GM04504 (cell line): ENCODE measurements around the gene SMOC2.

ENCODE experiments used
- DNase-seq: peaks from one replicate; pipeline ENCODE4 v3.0.0-alpha.2; 2012; ENCODE audit warnings: low read depth

Gene SMOC2

DNA sequence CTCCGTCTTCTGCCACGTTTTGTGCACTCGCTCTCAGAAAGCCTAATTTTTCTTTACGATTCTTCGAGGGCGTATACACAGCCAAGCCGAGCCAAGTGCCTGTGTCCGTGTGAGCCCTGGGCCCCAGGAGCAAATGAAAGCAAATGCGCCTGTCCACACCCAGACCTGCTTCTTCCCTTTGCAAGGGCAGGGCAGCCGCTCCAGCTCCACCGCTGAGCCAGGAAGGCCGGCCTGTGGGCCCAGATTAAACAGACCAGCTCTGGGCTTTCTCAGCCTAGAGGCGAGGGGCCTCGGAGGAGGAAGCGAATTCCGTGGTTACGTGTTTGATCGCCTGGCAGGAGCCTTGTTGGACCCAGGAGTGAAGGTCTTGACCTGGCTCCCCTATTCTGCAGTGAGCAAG is 184.6 kb downstream of the SMOC2 start:
- DNase-seq, result no peak

DNA sequence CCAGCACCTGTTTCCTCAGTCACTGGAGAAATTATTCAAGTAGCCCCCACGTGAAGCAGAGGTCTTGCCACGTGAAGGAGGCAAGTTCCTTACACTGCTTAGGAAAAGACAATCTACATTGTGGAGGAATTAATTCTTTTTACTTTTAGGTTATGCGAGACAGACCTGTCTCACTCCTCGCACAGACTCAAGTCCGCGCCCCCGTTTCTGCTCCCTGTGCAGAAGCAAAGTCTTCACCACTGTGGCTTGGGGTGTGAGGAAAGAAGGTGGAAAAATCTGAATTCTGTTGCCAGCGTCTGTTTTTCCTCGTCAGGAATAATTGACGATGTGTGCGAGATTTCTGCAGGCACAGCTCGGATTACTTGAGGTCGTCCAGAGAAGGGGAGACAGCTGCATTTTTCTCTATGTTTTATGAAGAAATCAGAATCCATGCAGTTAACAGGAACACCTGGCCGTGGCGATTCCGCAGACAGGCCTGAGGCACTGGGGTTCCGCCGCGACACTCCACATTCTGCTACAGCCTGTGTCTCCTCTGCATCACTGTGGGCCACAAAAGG is 185.1 kb downstream of the SMOC2 start:
- no peak for DNase-seq

DNA sequence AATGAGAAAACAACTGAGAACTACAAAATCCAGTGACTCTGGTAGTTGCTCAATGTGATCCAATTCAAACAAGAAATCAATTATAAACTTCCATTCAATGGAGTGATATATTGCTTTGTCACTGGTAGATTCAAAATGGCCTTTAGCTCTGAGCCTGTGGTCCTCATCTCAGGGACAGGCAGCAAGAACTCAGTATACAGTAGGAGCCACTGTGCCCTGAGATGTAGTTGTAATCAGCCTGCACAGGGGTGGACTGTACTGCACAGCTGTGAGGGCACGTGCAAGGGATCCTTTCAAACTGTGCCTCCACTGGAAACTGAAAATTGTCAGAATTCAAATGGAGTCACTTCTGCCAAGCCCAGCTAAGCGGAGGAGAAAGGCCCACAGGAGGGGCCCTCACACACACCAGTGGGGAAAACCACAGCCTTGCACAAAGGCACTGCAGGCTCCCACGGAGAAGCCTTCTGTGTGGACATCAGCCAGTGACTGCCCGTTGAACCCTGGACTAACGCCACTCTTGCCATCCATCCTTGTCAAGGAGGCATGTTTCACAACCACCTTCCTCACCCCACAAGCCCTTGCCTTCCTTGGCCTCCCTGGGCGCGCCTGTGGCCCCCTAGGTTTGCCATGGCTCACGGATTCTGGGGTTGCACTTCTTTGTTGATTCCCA is 186.7 kb downstream of the SMOC2 start:
- DNase-seq, result no peak

DNA sequence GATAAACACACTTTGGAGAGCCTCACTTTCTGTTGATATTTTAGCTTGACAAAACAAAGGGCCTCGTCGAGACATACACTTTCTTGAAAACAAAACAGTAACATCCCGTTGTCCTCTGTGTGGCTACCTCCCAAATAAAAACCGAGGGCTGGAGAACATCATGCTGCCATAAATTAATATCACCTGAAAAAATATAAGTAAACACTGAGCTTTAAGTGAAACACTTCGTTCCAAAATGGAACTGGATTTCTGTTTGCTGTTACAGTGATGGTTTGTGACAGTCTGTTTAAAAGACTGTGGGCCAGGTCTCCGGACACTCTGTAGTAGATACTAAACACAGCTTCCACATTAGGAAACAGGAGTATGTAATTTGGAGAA is 187.2 kb downstream of the SMOC2 start:
- DNase-seq, result no peak

DNA sequence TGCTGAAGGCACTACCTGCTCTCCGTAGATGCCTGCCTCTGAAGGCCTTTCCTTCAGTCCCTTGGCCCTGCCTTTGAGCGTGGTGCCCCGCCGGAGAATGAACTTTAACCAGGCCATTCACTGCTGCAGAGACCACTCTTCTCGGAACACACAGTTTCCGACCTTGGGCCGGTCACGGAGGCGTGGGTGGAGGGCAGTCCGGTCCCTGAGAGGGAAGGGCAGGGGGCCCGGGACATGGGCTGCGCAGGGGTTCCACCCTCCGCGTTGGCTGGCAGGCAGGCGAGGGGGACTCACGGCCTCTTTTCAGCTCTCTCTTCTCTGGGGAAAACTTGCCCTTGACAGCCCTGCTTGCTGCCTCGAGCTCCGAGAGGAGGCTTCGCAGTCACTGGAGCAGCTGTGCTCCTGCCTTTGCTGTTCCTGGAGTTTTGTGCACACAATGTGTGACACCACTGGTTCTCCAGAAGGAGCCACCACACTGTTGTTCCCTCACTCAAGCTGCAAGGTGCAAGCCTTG is 187.8 kb downstream of the SMOC2 start:
- DNase-seq, result no peak

DNA sequence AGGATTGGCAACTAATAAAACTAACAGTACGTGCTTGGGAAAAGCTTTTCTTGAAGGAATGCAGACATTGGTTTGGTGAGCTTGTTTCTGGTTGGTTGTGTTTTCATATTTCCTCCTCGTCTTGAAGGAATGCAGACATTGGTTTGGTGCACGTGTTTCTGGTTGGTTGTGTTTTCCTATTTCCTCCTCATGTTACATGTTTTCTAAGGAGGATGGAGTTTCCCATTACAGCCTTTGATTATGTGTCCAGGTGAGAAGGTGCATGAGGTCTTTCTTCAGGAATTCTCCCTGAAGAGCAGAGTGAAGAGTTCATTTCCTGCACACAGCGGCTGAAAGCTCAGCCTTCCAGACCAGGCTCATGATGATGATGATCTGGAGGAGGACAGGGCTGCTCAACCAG is 190.6 kb downstream of the SMOC2 start:
- no peak for DNase-seq

DNA sequence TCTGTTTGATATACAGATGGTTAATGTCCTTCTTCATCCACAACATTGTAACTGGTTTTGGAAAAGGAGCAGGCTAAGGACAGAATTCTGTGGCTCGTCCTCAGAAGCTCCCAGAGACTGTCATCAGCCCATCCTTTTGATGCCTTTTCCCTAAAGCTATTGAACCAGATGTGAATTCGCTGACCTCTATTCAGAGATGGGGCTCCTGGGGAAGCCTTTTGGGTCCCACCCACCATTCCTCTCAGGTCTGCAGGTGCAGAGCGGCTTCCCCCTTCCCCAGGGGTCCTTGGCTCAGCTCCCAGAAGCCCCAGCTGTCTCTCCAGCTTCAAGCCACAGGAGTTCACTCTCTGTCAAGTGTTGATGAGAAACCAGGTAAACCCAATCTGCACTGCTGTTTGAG is 191.7 kb downstream of the SMOC2 start:
- no peak for DNase-seq

DNA sequence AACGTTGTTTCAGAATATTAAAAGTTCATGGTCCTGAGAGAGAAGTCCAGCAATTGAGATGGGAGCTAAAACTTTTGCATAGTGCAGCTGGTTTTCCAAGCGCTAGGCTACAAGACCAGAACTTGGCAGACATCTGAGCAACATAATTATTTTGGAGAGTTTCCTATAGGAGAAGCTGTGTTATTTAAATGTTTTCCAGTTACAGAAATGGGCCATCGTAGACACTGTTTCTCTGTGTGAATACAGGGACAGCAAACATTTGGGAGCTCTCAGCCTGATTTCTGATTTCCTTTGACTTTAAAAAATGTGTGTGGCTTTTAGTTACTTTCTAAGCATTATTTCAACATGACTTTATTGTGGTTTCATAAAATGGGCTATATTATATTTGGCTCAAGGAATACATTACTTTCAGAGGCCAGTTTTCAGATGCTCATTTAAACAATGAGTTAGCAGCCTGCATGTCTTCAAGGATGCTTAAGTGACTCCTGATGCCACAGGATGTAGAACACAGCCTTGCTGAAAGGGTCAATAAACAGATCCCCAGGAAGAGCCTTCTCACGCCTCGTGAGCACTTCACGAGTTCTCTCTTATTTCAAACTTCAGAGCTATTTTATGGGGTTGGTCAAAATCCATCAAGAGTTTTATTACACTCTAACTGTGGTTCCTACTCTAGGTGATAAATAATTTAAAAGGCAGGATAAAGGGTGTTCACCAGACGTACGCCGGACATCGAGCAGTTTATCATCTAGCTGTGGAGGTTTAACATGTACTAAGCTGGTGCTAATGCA is 193.8 kb downstream of the SMOC2 start:
- DNase-seq, result no peak

DNA sequence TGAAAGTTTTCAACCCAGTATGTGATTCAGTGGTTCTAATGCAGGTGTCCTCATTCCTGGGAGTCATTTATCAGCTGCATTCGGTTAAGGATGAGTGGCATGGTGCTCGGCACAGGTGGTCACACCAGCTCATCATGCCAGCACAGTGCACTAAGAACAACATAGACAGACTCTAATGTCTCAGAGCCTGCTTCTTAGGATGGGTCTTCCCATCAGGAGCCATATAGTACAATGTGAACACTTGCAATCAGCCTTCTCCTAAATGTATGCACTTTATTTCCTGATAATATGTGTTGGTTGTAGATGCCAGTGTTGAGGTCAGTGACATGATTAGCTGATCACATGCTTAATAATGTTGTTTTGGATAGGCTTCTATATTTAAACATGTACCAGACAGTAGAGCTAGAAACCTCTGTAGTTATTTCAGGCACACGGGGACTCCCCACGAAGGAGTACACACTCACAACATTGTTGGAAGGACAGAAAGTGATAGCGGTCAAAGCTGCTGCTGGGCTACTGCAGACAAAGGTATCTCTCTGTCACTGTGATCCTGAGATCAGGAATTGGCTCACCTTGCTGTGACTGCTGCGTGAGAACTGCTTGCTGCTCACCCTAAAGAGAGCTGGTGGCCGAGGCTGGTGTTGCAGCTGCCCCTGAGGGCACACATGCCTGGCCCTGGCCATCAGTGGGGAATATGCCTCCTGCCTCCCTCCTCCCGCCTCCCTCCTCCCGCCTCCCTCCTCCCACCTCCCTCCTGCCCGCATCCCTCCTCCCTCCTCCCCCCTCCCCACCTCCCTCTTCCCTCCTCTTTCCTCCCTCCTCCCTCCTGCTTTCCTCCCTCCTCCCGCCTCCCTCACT is 195.4 kb downstream of the SMOC2 start:
- DNase-seq, result no peak

DNA sequence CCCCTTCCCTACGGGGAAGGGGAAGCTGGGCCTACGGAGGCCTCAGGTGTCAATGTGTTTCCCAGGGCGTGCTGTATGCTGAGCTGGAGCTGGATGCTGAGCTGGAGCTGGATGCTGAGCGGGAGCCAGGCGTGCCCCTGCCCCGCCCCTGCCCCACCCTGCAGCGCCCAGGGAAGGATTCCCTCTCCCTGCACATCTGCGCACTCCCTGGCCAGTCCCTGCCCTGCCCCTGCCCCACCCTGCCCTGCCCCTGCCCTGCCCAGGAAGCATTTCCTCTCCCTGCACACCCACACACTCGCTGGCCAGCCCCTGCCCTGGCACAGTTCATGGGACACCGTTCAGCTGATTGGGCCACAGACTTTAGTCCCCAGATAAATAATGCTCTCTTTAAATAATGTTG is 196.8 kb downstream of the SMOC2 start:
- no peak for DNase-seq

DNA sequence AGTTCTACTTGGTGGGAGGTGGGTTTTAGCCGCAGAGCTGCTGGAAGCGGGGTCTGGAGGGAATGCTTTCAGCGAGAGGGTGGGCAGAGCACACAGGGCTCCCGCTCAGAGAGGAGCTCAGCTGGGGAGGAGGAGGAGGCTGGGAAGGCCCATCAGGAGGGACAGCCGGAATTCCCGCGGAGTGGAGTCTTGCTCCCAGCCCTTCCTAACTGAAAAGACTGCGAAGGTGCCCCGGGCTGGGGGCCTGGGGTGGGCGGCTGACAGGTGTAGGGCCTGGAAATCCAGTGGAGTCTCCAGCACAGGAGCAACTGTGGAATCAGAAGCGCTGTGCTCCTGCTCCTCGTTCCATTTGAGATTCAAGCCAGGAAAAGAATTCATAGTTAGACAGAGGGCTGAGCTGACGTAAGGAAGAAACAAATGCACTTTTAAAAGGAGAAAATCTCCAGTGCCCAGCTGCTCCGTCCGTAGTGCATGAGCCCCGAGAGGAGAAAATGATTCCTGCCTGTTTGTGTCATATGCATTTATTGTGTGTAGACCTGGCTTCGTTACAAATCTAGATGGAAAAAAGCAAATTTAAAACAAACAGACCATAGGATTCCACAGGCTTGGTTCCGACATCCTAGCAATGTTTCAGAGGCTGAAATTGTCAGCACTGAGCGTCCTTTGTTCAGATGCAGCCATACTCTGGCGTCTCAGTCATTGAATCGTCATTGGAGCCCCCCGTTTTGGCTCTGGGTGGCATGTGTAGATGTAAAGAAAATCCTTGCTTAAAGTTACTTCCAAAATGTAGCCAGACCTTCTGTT is 197.7 kb downstream of the SMOC2 start:
- DNase-seq, result no peak

DNA sequence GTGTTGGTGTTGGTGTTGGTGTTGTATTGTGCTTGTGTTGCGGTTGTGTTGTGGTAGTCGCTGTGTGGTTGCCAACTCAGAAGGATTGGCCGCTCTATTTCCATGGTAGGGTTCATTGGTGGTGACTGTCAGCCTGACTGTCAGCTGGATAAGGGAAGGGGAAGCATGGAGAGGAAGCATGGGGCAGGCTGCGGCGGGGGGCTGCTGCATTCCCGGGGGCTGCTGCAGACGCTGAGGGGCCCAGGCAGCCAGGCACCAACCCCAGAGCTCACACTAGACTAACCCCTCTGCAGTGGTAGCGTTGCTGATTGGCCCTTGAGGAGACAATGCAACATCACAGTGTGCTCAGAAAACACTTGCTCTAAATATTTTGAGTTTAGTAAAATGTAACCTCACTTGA is 199.2 kb downstream of the SMOC2 start:
- no peak for DNase-seq

DNA sequence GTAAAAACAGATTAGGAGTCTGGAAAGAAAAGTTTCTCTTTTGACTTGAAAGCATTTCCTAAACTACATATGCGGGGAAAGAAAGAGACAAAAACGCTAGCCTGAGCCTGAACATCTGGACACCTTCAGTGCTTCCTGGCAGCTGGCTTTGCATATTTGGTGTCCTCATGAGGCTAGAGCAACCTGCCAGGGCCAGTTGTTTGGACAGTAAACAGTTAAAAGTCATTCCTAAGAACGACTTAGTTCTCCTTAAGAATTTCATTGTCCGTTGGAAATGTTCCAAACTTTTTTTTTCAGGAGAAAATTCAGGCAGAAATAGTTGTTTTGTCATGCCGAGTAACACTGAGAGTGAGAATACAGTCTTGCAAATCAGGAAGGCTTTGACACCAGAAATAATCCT is 199.8 kb downstream of the SMOC2 start:
- no peak for DNase-seq

DNA sequence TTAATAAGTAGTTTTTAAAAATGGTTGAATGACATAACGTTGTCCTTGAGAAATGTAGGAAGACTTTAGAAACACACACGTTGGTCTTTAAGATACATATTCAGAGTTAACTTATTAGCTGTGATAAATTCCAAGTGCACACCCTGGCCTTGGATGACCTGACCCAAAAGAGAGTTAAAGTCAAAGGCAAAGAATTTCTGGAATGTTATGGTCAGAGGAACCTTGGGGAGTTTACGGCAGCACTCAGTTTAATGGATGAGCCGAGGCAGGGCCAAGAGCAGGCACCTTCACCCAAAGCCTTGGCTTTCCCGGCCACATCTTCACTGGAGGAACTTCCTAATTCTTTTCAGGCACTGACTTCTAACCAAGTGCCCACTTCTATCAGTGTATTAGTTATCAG is 200.5 kb downstream of the SMOC2 start:
- DNase-seq, result no peak

DNA sequence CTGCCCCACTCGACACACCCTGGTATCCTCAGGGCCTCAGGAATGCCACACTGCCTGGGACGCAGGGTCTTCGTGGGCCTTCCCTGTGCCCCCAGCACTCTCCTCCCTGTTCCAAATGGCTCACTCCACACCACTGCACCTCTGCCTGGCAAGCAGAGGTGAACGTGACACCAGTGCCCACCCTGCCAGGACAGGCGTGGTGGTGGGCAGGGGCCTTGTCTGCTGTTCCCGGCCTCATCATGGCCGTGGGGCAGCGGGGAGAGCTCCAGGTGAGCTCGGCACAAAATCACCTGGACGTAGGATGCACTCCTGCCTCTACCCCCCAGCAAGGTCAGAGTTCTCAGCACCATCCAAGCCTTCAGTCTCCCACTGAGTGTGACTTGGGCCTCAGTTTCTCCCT is 202.4 kb downstream of the SMOC2 start:
- DNase-seq, result no peak

DNA sequence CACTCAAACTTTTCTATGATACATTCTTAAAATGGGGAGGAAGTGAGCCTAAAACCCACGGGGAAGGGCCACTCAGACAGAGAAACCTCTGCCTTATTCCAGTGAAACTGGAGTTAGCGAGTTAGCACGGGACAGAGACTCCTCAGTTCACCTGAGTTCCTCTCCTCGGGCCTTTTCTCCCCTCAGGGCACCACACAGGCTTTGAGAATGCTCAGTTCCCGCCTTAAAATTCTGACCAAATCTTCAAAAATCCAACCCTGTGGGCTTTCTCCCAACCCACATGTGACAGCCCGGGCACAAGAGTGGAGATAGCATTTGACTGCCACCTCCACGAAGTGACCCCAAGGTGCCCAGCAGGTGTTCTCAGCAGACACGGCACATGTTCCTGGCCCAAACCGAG is 204.3 kb downstream of the SMOC2 start:
- DNase-seq, result no peak

DNA sequence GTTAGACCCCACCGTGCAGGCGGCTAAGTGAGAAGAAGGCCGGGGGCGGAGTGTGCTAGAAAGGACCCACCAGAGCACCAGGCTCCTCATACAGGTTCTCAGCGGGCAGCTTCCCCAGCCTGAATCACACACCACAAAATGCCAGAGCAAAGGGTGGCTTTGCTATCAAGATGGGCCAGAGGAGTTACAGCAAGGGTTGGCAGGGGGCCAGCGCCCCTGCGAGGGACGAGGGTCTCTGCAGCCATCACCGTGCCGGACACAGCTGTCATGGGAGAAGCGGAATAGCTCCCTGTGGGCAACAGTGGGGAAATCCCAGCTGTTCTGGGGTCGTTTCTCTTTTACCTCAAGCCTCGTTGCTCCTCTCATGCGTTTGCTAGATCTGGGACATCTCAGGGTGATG is 206.3 kb downstream of the SMOC2 start:
- no peak for DNase-seq

DNA sequence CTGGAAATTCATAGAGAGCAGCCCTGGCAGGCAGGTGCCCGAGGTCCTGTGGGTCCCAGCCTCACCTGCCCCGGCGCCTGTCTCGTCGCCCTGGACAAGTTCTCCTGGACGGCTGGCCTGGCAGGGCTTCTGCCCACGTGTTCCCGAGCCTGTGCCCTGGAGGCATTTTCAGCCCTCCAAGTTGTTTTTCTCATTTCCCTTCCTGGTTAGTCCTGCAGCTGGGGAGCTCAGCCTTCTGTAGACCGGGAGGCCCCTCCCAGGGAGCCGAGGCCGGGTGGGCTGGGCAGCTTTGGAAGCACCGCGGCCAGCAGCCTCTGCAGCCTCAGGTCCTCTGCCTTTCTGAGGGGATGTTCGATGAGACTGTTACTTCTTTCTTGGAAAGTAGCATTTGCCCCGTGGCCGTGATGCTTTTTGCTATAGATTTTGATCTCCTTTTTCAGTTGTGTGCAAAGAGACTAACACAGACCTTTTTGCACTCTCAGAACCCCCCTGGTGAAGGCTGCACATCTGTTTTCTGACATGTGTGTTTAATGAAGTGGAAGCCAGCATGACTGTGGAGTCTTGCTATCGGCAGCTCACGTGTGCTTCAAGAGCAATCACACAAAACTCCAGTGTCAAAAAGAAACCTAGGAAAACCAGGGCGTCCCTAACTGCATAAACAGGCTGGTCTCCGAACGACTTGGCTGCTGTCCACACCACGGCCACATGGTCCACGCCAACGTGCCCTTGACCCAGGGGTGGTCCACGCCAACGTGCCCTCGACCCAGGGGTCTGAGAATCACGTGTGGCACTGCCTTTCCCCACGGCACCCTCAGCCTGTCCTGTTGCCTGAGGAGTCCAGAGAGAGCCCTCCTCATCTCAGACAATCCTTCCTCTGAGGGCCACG is 207.5 kb downstream of the SMOC2 start:
- DNase-seq, result no peak

DNA sequence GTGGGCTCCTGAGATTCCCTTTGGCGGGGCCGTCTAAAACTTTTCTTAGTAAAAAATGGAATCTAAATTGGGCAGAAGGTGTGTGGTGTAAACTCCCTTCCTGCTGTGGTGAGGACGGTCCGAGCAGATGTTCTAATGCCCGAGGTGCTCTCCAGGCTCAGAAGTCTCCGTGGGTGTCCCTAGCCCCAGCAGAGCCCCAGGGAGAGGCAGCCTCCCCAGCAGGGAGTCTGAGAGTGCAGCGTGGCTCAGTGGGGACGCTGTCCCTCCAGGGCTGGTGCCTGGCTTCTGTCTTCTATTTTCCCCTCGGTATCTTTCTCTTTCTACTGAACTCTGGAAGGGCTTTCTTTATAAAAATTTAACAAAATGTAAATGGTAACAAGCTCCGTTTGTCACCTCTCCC is 208.2 kb downstream of the SMOC2 start:
- DNase-seq, result no peak

DNA sequence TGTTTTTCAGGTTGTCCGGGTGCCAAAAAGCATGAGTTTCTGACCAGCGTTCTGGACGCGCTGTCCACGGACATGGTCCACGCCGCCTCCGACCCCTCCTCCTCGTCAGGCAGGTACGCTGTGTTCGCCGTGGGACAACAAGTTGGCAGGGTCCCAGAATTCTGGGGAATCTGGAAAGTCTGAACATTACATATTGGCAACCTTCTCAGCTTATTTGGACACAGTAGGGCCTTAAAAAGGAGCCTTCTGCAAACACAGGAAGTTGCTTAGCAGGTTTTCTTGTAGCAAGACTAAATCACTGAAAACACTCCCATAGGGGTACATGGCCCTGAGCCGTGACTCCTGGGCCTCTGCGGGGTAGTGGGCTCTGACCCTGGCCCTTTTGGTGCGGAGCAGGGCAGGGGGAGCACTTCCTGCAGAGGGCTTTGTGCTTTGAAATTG is 209.7 kb downstream of the SMOC2 start:
- DNase-seq, result no peak
